HepG2 (cell line): ENCODE results near the gene RIPOR1. TPM values are rescaled to one million over a fixed set of nuclear protein-coding genes. Genes with fewer than 3 reads are reported as not detected.
A peak's percentile ranks its signal among the peaks of the same experiment; 100 is the strongest.

Source experiments
- CEBPB ChIP-seq: IDR thresholded peaks from 2 replicates; pipeline ENCODE4 v1.6.1; 2011; ENCODE audit warnings: low read depth, low read length, improper control_type of control experiment, borderline replicate concordance
- IRX3 ChIP-seq: sonication (generic); formaldehyde crosslinking; IDR thresholded peaks from 2 replicates; pipeline ENCODE4 v1.8.1; 2023; ENCODE audit warnings: mild to moderate bottlenecking, low read depth, missing genetic modification reagents, borderline replicate concordance
- KLF15 ChIP-seq: sonication (generic); formaldehyde crosslinking; IDR thresholded peaks from 2 replicates; pipeline ENCODE4 v1.8.1; 2023; ENCODE audit warnings: borderline replicate concordance, mild to moderate bottlenecking, inconsistent platforms, missing genetic modification reagents, mixed read lengths
- NAIF1 ChIP-seq: sonication (generic); formaldehyde crosslinking; IDR thresholded peaks from 2 replicates; pipeline ENCODE4 v1.5.0; 2020; ENCODE audit warnings: mild to moderate bottlenecking, missing genetic modification reagents, borderline replicate concordance
- RFX5 ChIP-seq: IDR thresholded peaks from 2 replicates; pipeline ENCODE4 v1.6.1; 2011; ENCODE audit warnings: low read depth, low read length, improper control_type of control experiment
- SIX4 ChIP-seq: sonication (generic); formaldehyde crosslinking; IDR thresholded peaks from 2 replicates; pipeline ENCODE4 v1.4.0; 2020; ENCODE audit warnings: missing genetic modification reagents
- TEAD3 ChIP-seq: optimal IDR thresholded peaks from 2 replicates; pipeline ENCODE3; 2016; ENCODE audit warnings: borderline replicate concordance
- TGIF2 ChIP-seq: IDR thresholded peaks from 2 replicates; pipeline ENCODE4 v1.6.1; 2016; ENCODE audit warnings: control low read depth, missing compliant biosample characterization
- ZC3H13 ChIP-seq: sonication (generic); formaldehyde crosslinking; IDR thresholded peaks from 2 replicates; pipeline ENCODE4 v1.8.1; 2023; ENCODE audit warnings: mild to moderate bottlenecking, missing genetic modification reagents, moderate library complexity
- ZNF446 ChIP-seq: sonication (generic); formaldehyde crosslinking; IDR thresholded peaks from 2 replicates; pipeline ENCODE4 v1.5.0; 2020; ENCODE audit warnings: mild to moderate bottlenecking, missing genetic modification reagents
- ZNF496 ChIP-seq: sonication (generic); formaldehyde crosslinking; IDR thresholded peaks from 2 replicates; pipeline ENCODE4 v1.8.1; 2023; ENCODE audit warnings: mild to moderate bottlenecking, moderate library complexity, missing genetic modification reagents; ENCODE audit not compliant: insufficient replicate concordance
- ZSCAN12 ChIP-seq: sonication (generic); formaldehyde crosslinking; IDR thresholded peaks from 2 replicates; pipeline ENCODE4 v1.9.0; 2021; ENCODE audit warnings: mild to moderate bottlenecking, missing genetic modification reagents
- polyA plus RNA-seq, 8 experiments: library from polyadenylated mRNA; depleted of rRNA in 3 of 8; stranded (reverse) in 7 of 8; unstranded in 1 of 8; fragments of >200 nt; fragmentation: Illumina TruSeq in 4 of 8; extraction: Trizol in 4 of 8; gene quantifications; 2 replicates each; pipeline versions ENCODE4 v1.2.1 to v1.2.3, GENCODE V29; 2011 to 2016; ENCODE audit warnings: low read depth in 4 of 8, missing spikeins in 1 of 8, mixed read lengths in 1 of 8; ENCODE audit not compliant: insufficient read depth in 1 of 8
- total RNA-seq, 5 experiments: library from RNA; depleted of rRNA; stranded (reverse); fragments of >200 nt; fragmentation: Illumina TruSeq; extraction: Trizol; gene quantifications; 2 replicates each; pipeline ENCODE4 v1.2.3, GENCODE V29; 2016; ENCODE audit warnings: low read depth in 1 of 5
- TF ChIP-seq, protein P1 (sequence below): IDR thresholded peaks from 2 replicates; pipeline ENCODE4 v1.6.1; 2016; ENCODE audit warnings: missing biosample characterization, missing genetic modification reagents, low read depth
- TF ChIP-seq, protein P2 (sequence below), 2 experiments: sonication (generic) in 1 of 2; formaldehyde crosslinking in 1 of 2; IDR thresholded peaks; 2 replicates each; pipeline versions ENCODE4 v1.4.0 to v1.6.1; 2018 to 2020; ENCODE audit warnings: missing genetic modification reagents in 2 of 2, borderline replicate concordance in 1 of 2, low read depth in 1 of 2, mild to moderate bottlenecking in 1 of 2, missing biosample characterization in 1 of 2
- TF ChIP-seq, protein P3 (sequence below): sonication (generic); formaldehyde crosslinking; IDR thresholded peaks from 2 replicates; pipeline ENCODE4 v1.5.0; 2020; ENCODE audit warnings: missing genetic modification reagents, mild to moderate bottlenecking, borderline replicate concordance
- TF ChIP-seq, protein P4 (sequence below): sonication (generic); formaldehyde crosslinking; IDR thresholded peaks from 2 replicates; pipeline ENCODE4 v1.4.0; 2020; ENCODE audit warnings: missing genetic modification reagents, mild to moderate bottlenecking, borderline replicate concordance
- TF ChIP-seq, protein P5 (sequence below): sonication (generic); IDR thresholded peaks from 2 replicates; pipeline ENCODE4 v1.6.1; 2016; ENCODE audit warnings: low read depth, borderline replicate concordance
- TF ChIP-seq, protein P6 (sequence below): sonication (generic); formaldehyde crosslinking; IDR thresholded peaks from 2 replicates; pipeline ENCODE4 v1.8.0; 2022; ENCODE audit warnings: mild to moderate bottlenecking, missing genetic modification reagents, moderate library complexity

The RIPOR1 gene
- total and polyA plus RNA-seq, 2 of the 13 experiments (the other 11 are each of a cell fraction or from before 2014, with no cell fraction given): 4.6 to 8.1 TPM

DNA sequence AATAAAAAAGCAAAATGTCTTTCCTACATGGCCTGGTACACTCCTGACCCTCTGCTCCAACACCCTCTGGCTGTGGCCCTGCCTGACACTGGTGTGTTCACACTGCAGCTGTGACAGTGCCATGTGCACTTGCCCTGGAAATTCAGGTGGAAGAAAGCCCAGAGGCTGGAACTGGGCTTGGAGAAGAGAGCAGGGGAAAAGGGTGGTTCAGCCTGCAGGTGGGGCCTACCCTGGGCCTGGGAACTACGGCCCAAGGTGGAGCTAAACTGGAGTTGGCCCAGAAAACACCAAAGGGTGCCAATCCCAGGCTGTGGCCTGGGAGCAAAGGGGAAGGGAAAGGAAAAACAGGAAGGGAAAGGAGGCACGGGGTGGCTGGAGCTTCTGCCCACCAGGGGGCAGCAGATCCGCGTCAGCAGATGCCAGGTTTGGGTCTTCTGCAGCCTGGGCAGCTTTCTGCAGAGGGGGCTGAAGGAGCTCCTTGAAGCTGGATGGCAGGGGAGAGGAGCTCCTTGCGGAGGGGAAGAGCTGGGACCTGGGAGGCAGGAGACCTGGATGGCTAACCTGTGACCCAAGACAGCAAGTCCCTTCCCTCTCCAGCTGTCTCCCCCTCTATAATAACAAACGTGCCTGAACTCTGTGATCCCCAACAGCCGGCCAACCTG is 18.3 kb downstream of the RIPOR1 start (continued):
- TF ChIP-seq, protein P1, sequence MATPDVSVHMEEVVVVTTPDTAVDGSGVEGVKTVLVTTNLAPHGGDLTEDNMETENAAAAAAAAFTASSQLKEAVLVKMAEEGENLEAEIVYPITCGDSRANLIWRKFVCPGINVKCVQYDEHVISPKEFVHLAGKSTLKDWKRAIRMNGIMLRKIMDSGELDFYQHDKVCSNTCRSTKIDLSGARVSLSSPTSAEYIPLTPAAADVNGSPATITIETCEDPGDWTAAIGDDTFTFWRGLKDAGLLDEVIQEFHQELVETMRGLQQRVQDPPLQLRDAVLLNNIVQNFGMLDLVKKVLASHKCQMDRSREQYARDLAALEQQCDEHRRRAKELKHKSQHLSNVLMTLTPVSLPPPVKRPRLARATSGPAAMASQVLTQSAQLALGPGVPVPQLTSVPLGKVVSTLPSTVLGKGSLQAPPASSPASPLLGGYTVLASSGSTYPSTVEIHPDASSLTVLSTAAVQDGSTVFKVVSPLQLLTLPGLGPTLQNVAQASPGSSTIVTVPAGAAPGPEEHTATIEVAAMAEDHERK (CRISPR knock-in tag): no peak
- no peak for TF ChIP-seq ZSCAN12
- no peak for TF ChIP-seq ZNF496 (CRISPR knock-in tag)
- TF ChIP-seq, protein P2, sequence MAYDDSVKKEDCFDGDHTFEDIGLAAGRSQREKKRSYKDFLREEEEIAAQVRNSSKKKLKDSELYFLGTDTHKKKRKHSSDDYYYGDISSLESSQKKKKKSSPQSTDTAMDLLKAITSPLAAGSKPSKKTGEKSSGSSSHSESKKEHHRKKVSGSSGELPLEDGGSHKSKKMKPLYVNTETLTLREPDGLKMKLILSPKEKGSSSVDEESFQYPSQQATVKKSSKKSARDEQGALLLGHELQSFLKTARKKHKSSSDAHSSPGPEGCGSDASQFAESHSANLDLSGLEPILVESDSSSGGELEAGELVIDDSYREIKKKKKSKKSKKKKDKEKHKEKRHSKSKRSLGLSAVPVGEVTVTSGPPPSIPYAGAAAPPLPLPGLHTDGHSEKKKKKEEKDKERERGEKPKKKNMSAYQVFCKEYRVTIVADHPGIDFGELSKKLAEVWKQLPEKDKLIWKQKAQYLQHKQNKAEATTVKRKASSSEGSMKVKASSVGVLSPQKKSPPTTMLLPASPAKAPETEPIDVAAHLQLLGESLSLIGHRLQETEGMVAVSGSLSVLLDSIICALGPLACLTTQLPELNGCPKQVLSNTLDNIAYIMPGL (CRISPR knock-in tag; IDR thresholded peaks at IDR 0.05; ENCODE audit: borderline replicate concordance in 1 of 2, low read depth in 1 of 2): peak; percentile 80 to 83
- no peak for TF ChIP-seq CEBPB
- no peak for TF ChIP-seq ZC3H13 (CRISPR knock-in tag)
- TF ChIP-seq RFX5: no peak
- TF ChIP-seq NAIF1 (CRISPR knock-in tag): no peak
- TF ChIP-seq, protein P3, sequence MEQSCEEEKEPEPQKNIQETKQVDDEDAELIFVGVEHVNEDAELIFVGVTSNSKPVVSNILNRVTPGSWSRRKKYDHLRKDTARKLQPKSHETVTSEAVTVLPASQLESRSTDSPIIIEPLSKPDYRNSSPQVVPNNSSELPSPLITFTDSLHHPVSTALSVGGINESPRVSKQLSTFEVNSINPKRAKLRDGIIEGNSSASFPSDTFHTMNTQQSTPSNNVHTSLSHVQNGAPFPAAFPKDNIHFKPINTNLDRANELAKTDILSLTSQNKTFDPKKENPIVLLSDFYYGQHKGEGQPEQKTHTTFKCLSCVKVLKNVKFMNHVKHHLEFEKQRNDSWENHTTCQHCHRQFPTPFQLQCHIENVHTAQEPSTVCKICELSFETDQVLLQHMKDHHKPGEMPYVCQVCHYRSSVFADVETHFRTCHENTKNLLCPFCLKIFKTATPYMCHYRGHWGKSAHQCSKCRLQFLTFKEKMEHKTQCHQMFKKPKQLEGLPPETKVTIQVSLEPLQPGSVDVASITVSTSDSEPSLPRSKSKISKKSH: no peak; the same call in 1 of the 2 replicates
- TF ChIP-seq, protein P4, sequence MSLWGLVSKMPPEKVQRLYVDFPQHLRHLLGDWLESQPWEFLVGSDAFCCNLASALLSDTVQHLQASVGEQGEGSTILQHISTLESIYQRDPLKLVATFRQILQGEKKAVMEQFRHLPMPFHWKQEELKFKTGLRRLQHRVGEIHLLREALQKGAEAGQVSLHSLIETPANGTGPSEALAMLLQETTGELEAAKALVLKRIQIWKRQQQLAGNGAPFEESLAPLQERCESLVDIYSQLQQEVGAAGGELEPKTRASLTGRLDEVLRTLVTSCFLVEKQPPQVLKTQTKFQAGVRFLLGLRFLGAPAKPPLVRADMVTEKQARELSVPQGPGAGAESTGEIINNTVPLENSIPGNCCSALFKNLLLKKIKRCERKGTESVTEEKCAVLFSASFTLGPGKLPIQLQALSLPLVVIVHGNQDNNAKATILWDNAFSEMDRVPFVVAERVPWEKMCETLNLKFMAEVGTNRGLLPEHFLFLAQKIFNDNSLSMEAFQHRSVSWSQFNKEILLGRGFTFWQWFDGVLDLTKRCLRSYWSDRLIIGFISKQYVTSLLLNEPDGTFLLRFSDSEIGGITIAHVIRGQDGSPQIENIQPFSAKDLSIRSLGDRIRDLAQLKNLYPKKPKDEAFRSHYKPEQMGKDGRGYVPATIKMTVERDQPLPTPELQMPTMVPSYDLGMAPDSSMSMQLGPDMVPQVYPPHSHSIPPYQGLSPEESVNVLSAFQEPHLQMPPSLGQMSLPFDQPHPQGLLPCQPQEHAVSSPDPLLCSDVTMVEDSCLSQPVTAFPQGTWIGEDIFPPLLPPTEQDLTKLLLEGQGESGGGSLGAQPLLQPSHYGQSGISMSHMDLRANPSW (CRISPR knock-in tag): no peak
- TF ChIP-seq TEAD3 (CRISPR knock-in tag): peak; percentile 67
- TF ChIP-seq, protein P5, sequence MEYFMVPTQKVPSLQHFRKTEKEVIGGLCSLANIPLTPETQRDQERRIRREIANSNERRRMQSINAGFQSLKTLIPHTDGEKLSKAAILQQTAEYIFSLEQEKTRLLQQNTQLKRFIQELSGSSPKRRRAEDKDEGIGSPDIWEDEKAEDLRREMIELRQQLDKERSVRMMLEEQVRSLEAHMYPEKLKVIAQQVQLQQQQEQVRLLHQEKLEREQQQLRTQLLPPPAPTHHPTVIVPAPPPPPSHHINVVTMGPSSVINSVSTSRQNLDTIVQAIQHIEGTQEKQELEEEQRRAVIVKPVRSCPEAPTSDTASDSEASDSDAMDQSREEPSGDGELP: peak; percentile 38; the same call in 1 of the 2 replicates
- TF ChIP-seq, protein P6, sequence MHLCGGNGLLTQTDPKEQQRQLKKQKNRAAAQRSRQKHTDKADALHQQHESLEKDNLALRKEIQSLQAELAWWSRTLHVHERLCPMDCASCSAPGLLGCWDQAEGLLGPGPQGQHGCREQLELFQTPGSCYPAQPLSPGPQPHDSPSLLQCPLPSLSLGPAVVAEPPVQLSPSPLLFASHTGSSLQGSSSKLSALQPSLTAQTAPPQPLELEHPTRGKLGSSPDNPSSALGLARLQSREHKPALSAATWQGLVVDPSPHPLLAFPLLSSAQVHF (CRISPR knock-in tag): no peak
- TF ChIP-seq SIX4 (CRISPR knock-in tag): no peak; the same call in 1 of the 2 replicates
- TF ChIP-seq TGIF2 (CRISPR knock-in tag): no peak
- no peak for TF ChIP-seq ZNF446 (CRISPR knock-in tag)
- TF ChIP-seq KLF15 (CRISPR knock-in tag): no peak
- 0 out of 2 replicates have a peak, but pooled peaks have one; percentile 28 for TF ChIP-seq IRX3 (CRISPR knock-in tag)
